Retinal pigment epithelial cell (primary cell): ENCODE measurements around the gene FASTKD1.
A peak's percentile ranks its signal among the peaks of the same experiment; 100 is the strongest.

Source experiments
- DNase-seq: peaks from one replicate; pipeline ENCODE4 v3.0.0-alpha.2; 2010; ENCODE audit warnings: low read depth
- H3K4me3 ChIP-seq: 2 replicates; pipeline ENCODE4 v1.5.1; 2011; ENCODE audit warnings: mild to moderate bottlenecking, low read length, control low read depth, moderate library complexity
- TF ChIP-seq, protein P1 (sequence below): conservative IDR thresholded peaks from 2 replicates; pipeline ENCODE4 v1.5.1; 2011; ENCODE audit warnings: low read depth, low read length, control low read depth, inconsistent platforms

The FASTKD1 gene

DNA sequence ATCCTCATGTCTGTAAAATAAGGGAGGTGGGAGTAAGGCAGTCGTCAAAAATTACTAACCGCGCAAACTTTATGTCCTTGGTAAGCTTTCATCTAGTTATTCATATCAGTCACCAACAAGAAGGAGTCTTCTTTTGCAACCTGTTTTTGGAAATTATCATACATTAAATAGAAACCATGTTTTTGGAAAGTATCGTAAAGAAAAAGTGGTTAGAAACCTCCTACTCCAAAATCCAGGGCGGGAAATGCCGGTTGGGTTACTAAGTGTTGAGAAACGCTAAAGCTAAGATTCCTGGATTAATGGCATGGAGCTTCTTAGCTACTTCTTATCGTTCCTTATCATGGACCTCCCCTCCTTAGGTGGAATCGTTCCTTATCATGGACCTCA is 93.6 kb downstream of the FASTKD1 start:
- TF ChIP-seq, protein P1, sequence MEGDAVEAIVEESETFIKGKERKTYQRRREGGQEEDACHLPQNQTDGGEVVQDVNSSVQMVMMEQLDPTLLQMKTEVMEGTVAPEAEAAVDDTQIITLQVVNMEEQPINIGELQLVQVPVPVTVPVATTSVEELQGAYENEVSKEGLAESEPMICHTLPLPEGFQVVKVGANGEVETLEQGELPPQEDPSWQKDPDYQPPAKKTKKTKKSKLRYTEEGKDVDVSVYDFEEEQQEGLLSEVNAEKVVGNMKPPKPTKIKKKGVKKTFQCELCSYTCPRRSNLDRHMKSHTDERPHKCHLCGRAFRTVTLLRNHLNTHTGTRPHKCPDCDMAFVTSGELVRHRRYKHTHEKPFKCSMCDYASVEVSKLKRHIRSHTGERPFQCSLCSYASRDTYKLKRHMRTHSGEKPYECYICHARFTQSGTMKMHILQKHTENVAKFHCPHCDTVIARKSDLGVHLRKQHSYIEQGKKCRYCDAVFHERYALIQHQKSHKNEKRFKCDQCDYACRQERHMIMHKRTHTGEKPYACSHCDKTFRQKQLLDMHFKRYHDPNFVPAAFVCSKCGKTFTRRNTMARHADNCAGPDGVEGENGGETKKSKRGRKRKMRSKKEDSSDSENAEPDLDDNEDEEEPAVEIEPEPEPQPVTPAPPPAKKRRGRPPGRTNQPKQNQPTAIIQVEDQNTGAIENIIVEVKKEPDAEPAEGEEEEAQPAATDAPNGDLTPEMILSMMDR, result no peak
- DNase-seq, result no peak

More for the DNA sequence above, 93.6 kb downstream of the FASTKD1 start:
- H3K4me3 ChIP-seq, result peak overlapping the region; percentile 86
